ENCODE measurements around the gene GAS7.

GRCh38 chr17:10103712-10104111, 94.7 kb downstream of the GAS7 start:
- TF ChIP-seq CTCF (conservative IDR thresholded peaks at IDR 0.05 in 1 of 2, IDR thresholded peaks at IDR 0.05 in 1 of 2; ENCODE audit: extremely low read depth in 1 of 2, insufficient read depth in 1 of 2, low read depth in 1 of 2, low read length in 2 of 2) (no peak), EZH2 (IDR thresholded peaks at IDR 0.05; ENCODE audit: borderline replicate concordance, low read length) (no peak)
